ENCODE data around the gene ZDHHC16.

ZDHHC16 gene

DNA sequence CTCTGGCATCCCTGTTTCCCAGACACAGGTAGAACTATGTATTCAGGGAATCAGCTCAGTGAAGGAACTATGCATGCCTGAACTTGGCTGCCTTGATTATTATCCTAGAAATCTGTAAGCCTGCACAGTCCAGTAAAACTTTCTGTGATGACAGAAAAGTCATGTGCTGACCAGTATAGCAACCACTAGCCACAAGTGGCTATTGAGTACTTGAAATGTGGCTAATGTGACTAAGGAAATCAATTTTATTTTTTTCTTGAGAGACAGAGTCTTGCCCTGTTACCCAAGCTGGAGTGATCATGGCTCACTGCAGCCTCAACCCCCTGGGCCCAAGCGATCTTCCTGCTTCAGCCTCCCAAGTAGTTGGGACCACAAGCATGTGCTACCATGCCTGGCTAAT, 3.7 kb upstream of the ZDHHC16 start (continued):
- TF ChIP-seq, protein P1, sequence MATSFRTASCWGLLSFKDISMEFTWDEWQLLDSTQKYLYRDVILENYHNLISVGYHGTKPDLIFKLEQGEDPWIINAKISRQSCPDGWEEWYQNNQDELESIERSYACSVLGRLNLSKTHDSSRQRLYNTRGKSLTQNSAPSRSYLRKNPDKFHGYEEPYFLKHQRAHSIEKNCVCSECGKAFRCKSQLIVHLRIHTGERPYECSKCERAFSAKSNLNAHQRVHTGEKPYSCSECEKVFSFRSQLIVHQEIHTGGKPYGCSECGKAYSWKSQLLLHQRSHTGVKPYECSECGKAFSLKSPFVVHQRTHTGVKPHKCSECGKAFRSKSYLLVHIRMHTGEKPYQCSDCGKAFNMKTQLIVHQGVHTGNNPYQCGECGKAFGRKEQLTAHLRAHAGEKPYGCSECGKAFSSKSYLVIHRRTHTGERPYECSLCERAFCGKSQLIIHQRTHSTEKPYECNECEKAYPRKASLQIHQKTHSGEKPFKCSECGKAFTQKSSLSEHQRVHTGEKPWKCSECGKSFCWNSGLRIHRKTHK (tag by site-specific recombination; IDR thresholded peaks at IDR 0.05), result no peak
- TF ChIP-seq, protein P2, sequence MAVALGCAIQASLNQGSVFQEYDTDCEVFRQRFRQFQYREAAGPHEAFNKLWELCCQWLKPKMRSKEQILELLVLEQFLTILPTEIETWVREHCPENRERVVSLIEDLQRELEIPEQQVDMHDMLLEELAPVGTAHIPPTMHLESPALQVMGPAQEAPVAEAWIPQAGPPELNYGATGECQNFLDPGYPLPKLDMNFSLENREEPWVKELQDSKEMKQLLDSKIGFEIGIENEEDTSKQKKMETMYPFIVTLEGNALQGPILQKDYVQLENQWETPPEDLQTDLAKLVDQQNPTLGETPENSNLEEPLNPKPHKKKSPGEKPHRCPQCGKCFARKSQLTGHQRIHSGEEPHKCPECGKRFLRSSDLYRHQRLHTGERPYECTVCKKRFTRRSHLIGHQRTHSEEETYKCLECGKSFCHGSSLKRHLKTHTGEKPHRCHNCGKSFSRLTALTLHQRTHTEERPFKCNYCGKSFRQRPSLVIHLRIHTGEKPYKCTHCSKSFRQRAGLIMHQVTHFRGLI (tag by site-specific recombination; IDR thresholded peaks at IDR 0.05), result no peak
- TF ChIP-seq KLF16 (tag by site-specific recombination; IDR thresholded peaks at IDR 0.05) (no peak), OSR2 (tag by site-specific recombination; IDR thresholded peaks at IDR 0.05) (no peak), SCRT1 (tag by site-specific recombination; IDR thresholded peaks at IDR 0.05; ENCODE audit: borderline replicate concordance) (no peak), GLI2 (tag by site-specific recombination; IDR thresholded peaks at IDR 0.05; ENCODE audit: borderline replicate concordance, low read depth) (no peak), ZNF426 (tag by site-specific recombination; IDR thresholded peaks at IDR 0.05) (no peak)
- TF ChIP-seq, protein P3, sequence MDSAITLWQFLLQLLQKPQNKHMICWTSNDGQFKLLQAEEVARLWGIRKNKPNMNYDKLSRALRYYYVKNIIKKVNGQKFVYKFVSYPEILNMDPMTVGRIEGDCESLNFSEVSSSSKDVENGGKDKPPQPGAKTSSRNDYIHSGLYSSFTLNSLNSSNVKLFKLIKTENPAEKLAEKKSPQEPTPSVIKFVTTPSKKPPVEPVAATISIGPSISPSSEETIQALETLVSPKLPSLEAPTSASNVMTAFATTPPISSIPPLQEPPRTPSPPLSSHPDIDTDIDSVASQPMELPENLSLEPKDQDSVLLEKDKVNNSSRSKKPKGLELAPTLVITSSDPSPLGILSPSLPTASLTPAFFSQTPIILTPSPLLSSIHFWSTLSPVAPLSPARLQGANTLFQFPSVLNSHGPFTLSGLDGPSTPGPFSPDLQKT (IDR thresholded peaks at IDR 0.05; ENCODE audit: borderline replicate concordance, low read depth, low read length), result no peak
- TF ChIP-seq, protein P4, sequence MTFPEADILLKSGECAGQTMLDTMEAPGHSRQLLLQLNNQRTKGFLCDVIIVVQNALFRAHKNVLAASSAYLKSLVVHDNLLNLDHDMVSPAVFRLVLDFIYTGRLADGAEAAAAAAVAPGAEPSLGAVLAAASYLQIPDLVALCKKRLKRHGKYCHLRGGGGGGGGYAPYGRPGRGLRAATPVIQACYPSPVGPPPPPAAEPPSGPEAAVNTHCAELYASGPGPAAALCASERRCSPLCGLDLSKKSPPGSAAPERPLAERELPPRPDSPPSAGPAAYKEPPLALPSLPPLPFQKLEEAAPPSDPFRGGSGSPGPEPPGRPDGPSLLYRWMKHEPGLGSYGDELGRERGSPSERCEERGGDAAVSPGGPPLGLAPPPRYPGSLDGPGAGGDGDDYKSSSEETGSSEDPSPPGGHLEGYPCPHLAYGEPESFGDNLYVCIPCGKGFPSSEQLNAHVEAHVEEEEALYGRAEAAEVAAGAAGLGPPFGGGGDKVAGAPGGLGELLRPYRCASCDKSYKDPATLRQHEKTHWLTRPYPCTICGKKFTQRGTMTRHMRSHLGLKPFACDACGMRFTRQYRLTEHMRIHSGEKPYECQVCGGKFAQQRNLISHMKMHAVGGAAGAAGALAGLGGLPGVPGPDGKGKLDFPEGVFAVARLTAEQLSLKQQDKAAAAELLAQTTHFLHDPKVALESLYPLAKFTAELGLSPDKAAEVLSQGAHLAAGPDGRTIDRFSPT (tag by site-specific recombination; IDR thresholded peaks at IDR 0.05), result no peak
- TF ChIP-seq, protein P5, sequence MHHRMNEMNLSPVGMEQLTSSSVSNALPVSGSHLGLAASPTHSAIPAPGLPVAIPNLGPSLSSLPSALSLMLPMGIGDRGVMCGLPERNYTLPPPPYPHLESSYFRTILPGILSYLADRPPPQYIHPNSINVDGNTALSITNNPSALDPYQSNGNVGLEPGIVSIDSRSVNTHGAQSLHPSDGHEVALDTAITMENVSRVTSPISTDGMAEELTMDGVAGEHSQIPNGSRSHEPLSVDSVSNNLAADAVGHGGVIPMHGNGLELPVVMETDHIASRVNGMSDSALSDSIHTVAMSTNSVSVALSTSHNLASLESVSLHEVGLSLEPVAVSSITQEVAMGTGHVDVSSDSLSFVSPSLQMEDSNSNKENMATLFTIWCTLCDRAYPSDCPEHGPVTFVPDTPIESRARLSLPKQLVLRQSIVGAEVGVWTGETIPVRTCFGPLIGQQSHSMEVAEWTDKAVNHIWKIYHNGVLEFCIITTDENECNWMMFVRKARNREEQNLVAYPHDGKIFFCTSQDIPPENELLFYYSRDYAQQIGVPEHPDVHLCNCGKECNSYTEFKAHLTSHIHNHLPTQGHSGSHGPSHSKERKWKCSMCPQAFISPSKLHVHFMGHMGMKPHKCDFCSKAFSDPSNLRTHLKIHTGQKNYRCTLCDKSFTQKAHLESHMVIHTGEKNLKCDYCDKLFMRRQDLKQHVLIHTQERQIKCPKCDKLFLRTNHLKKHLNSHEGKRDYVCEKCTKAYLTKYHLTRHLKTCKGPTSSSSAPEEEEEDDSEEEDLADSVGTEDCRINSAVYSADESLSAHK (tag by site-specific recombination; IDR thresholded peaks at IDR 0.05), result no peak
- TF ChIP-seq, protein P6, sequence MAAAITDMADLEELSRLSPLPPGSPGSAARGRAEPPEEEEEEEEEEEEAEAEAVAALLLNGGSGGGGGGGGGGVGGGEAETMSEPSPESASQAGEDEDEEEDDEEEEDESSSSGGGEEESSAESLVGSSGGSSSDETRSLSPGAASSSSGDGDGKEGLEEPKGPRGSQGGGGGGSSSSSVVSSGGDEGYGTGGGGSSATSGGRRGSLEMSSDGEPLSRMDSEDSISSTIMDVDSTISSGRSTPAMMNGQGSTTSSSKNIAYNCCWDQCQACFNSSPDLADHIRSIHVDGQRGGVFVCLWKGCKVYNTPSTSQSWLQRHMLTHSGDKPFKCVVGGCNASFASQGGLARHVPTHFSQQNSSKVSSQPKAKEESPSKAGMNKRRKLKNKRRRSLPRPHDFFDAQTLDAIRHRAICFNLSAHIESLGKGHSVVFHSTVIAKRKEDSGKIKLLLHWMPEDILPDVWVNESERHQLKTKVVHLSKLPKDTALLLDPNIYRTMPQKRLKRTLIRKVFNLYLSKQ (tag by site-specific recombination; IDR thresholded peaks at IDR 0.05; ENCODE audit: borderline replicate concordance), result no peak

DNA sequence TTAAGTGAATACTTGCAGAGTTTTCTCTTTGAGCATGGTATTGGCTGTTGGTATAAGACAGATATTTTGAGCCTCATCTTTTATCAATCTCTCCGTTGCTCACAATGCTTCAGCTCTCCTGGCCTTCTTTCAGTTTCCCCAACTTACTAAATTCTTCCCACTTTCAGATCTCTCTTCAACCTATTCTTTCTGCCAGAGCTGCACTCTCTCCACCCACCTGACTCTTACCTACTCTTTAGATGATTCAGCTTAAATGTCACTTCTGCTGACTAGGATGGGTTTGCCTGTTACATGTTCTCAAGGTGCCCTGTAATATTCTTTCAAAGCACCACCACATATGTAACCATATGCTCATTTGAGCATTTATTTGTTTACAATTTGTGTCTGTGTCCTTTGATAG, 1.8 kb upstream of the ZDHHC16 start:
- H3K27ac ChIP-seq (ENCODE audit: extremely low read depth, low read depth, low read length), result no peak overlapping the region
- peaks cover 33% of the 10 kb centered on the region in 2 experiments for H3K36me3 ChIP-seq (ENCODE audit: control insufficient read depth in 2 of 2, insufficient read depth in 1 of 2, low read length in 2 of 2)
- POLR2A ChIA-PET, result interaction anchor here (1.7 to 2.0 kb wide), 2 partner anchors 10 to 11 kb away, joined by 5 to 11 read pairs; no protein-coding TSS in a partner anchor
- CTCF ChIA-PET, result interaction anchor here (0.6 to 0.8 kb wide), 2 partner anchors 18 to 38 kb away, joined by 3 read pairs; no protein-coding TSS in a partner anchor
- TF ChIP-seq ZNF292 (tag by site-specific recombination; IDR thresholded peaks at IDR 0.05; ENCODE audit: borderline replicate concordance, low read depth) (no peak), ZNF302 (tag by site-specific recombination; IDR thresholded peaks at IDR 0.05; ENCODE audit: low read depth) (no peak)
- TF ChIP-seq, protein P7, sequence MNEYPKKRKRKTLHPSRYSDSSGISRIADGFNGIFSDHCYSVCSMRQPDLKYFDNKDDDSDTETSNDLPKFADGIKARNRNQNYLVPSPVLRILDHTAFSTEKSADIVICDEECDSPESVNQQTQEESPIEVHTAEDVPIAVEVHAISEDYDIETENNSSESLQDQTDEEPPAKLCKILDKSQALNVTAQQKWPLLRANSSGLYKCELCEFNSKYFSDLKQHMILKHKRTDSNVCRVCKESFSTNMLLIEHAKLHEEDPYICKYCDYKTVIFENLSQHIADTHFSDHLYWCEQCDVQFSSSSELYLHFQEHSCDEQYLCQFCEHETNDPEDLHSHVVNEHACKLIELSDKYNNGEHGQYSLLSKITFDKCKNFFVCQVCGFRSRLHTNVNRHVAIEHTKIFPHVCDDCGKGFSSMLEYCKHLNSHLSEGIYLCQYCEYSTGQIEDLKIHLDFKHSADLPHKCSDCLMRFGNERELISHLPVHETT (tag by site-specific recombination; IDR thresholded peaks at IDR 0.05), result no peak
- no peaks in the 10 kb centered on the region for H3K9me3 ChIP-seq (ENCODE audit: control insufficient read depth, insufficient read depth, low read depth, low read length)
- peaks cover 6% of the 10 kb centered on the region; the same call in 1 of the 2 replicates for H3K4me1 ChIP-seq (ENCODE audit: control insufficient read depth, insufficient read depth, low read length)
- H3K4me3 ChIP-seq (ENCODE audit: low read depth, low read length), result no peak overlapping the region
